OCI-LY3 (cell line): Measurements from ENCODE around the gene CEMIP.

Experiments used
- CTCF ChIP-seq: fragments of 200-600, 300-600 bp; sonication (generic); IDR thresholded peaks from 2 replicates; pipeline ENCODE4 v1.5.1; 2014; ENCODE audit warnings: antibody characterized with exemption, low read length, low read depth
- EZH2phosphoT487 ChIP-seq: fragments of 200-600 bp; shearing (Covaris generic); IDR thresholded peaks from 2 replicates; pipeline ENCODE4 v1.6.1; 2018; ENCODE audit warnings: antibody characterized with exemption, mixed run types, low read depth

GRCh38 chr15:80736560-80736959, 42.6 kb upstream of the CEMIP start:
- TF ChIP-seq CTCF (no peak), EZH2phosphoT487 (no peak)
